A549 (cell line): Measurements from ENCODE around the gene PCID2. TPM values are rescaled to one million over a fixed set of nuclear protein-coding genes. Genes with fewer than 3 reads are reported as not detected.

Experiments
- ATAC-seq, 2 experiments: fragments of 200-7000 bp in 1 of 2; fragments of >200 bp in 1 of 2; cut with Nextera tagmentation in 1 of 2; cut with Tn5 transposase in 1 of 2; 3 replicates each; pipeline versions ENCODE4 v1.8.0 to v1.9.1; 2018 to 2020; ENCODE audit warnings: mild to moderate bottlenecking in 1 of 2, moderate library complexity in 1 of 2
- CTCF ChIA-PET: fragments of 300-600 bp; sonication (Branson Sonifier 250); formaldehyde crosslinking; extraction: SDS; loops from one replicate; lab custom pipeline; 2021; ENCODE audit warnings: antibody characterized with exemption, inconsistent platforms; lab: Yijun Ruan, JAX
- POLR2A ChIA-PET: fragments of 350-600 bp; formaldehyde crosslinking; extraction: SDS; loops from one replicate; lab custom pipeline; 2021; ENCODE audit warnings: antibody characterized with exemption, inconsistent platforms; lab: Yijun Ruan, JAX
- DNase-seq, 2 experiments: peaks; one replicate each; pipeline versions ENCODE4 v3.0.0 to v3.0.0-alpha.2; 2011 to 2016; ENCODE audit warnings: low read depth in 1 of 2, low spot score in 1 of 2
- FAIRE-seq: peaks from 2 replicates; lab custom pipeline; 2011; peaks lifted over from hg19 to GRCh38; lab: Jason Lieb, UNC
- H3K27ac ChIP-seq, 2 experiments: fragments of >200 bp; sonication (Bioruptor Twin); formaldehyde crosslinking; 3 replicates each; pipeline ENCODE4 v1.5.1; 2016 to 2017
- H3K4me1 ChIP-seq: fragments of >200 bp; sonication (Bioruptor Twin); formaldehyde crosslinking; 3 replicates; pipeline ENCODE4 v1.6.1; 2016
- H3K4me2 ChIP-seq: fragments of >200 bp; sonication (Bioruptor Twin); formaldehyde crosslinking; 3 replicates; pipeline ENCODE4 v1.6.1; 2016
- H3K4me3 ChIP-seq: fragments of >200 bp; sonication (Bioruptor Twin); formaldehyde crosslinking; 3 replicates; pipeline ENCODE4 v1.5.1; 2016
- H3K9me3 ChIP-seq: fragments of >200 bp; sonication (Bioruptor Twin); formaldehyde crosslinking; 3 replicates; pipeline ENCODE4 v1.6.1; 2016
- BHLHE40 ChIP-seq: IDR thresholded peaks from 2 replicates; pipeline ENCODE4 v1.6.1; 2012; ENCODE audit warnings: low read depth, low read length, inconsistent platforms
- CBX8 ChIP-seq: fragments of 200-600 bp; sonication (generic); IDR thresholded peaks from 2 replicates; pipeline ENCODE4 v1.6.1; 2016
- CHD2 ChIP-seq: fragments of 150-350 bp; IDR thresholded peaks from 2 replicates; pipeline ENCODE4 v1.6.1; 2014; ENCODE audit warnings: low read length; ENCODE audit not compliant: partially characterized antibody
- CHD4 ChIP-seq: fragments of 200-600 bp; sonication (generic); IDR thresholded peaks from 2 replicates; pipeline ENCODE4 v1.6.1; 2016; ENCODE audit warnings: antibody characterized with exemption, mild to moderate bottlenecking, borderline replicate concordance
- E2F6 ChIP-seq: IDR thresholded peaks from 2 replicates; pipeline ENCODE4 v1.6.1; 2012; ENCODE audit warnings: low read depth, borderline replicate concordance
- FOSL2 ChIP-seq, 2 experiments: fragments of 450-650 bp in 1 of 2; fragments of >200 bp in 1 of 2; sonication (Bioruptor Twin) in 1 of 2; formaldehyde crosslinking; IDR thresholded peaks; 2 replicates each; pipeline versions ENCODE4 v1.5.0 to v1.6.1; 2016 to 2020; ENCODE audit warnings: mild to moderate bottlenecking in 1 of 2, moderate library complexity in 1 of 2
- GATA3 ChIP-seq: IDR thresholded peaks from 2 replicates; pipeline ENCODE4 v1.6.1; 2012; ENCODE audit warnings: borderline replicate concordance
- HDAC2 ChIP-seq: fragments of 200-600 bp; sonication (generic); IDR thresholded peaks from 2 replicates; pipeline ENCODE4 v1.6.1; 2016
- HEYL ChIP-seq: fragments of 250-450 bp; sonication (Bioruptor Pico); IDR thresholded peaks from 2 replicates; pipeline ENCODE4 v1.8.0; 2021; ENCODE audit warnings: mild to moderate bottlenecking, moderate library complexity
- HOXB13 ChIP-seq: fragments of 250-450 bp; sonication (Bioruptor Pico); IDR thresholded peaks from 2 replicates; pipeline ENCODE4 v1.5.0; 2020; ENCODE audit warnings: low read depth, mild to moderate bottlenecking, moderate library complexity
- HOXB5 ChIP-seq: fragments of 250-450 bp; sonication (Bioruptor Pico); IDR thresholded peaks from 2 replicates; pipeline ENCODE4 v1.5.0; 2020; ENCODE audit warnings: mild to moderate bottlenecking, moderate library complexity
- NR3C1 ChIP-seq: fragments of >200 bp; sonication (Bioruptor Twin); formaldehyde crosslinking; IDR thresholded peaks from 3 replicates; pipeline ENCODE4 v1.6.1; 2017
- PHF8 ChIP-seq: fragments of 200-600 bp; sonication (generic); IDR thresholded peaks from 2 replicates; pipeline ENCODE4 v1.6.1; 2016; ENCODE audit warnings: low read depth, mild to moderate bottlenecking, antibody characterized with exemption, moderate library complexity, borderline replicate concordance
- TFCP2L1 ChIP-seq: fragments of 250-450 bp; sonication (Bioruptor Pico); IDR thresholded peaks from 2 replicates; pipeline ENCODE4 v1.5.0; 2021; ENCODE audit warnings: mild to moderate bottlenecking
- TP53 ChIP-seq: fragments of 250-450 bp; sonication (Bioruptor Pico); IDR thresholded peaks from 2 replicates; pipeline ENCODE4 v1.5.0; 2021; ENCODE audit warnings: mild to moderate bottlenecking, moderate library complexity
- ZNF302 ChIP-seq: fragments of 250-450 bp; sonication (Bioruptor Pico); IDR thresholded peaks from 2 replicates; pipeline ENCODE4 v1.9.0; 2021; ENCODE audit warnings: inconsistent platforms, mild to moderate bottlenecking, moderate library complexity
- ZSCAN20 ChIP-seq: fragments of 250-450 bp; sonication (Bioruptor Pico); IDR thresholded peaks from 2 replicates; pipeline ENCODE4 v1.8.0; 2022; ENCODE audit warnings: mild to moderate bottlenecking, moderate library complexity
- WGBS: methylation state at CpG from one replicate; pipeline ENCODE4 v1.1.6; 2017; ENCODE audit errors: missing lambda C conversion rate; 5-methylcytosine and 5-hydroxymethylcytosine counted together
- polyA plus RNA-seq, 4 experiments: library from polyadenylated mRNA; depleted of rRNA in 3 of 4; stranded (reverse); fragments of >200 nt; fragmentation: RNase III in 1 of 4; extraction: RNeasy Plus Mini Kit Qiagen cat#74134 plus additional on column Dnase treatment in 1 of 4; gene quantifications; 2 replicates in 3 of 4; 3 replicates in 1 of 4; pipeline ENCODE4 v1.2.3, GENCODE V29; 2011 to 2017
- TF ChIP-seq, protein P1 (sequence below): fragments of >200 bp; sonication (Bioruptor Twin); formaldehyde crosslinking; IDR thresholded peaks from 3 replicates; pipeline ENCODE4 v1.5.1; 2016
- TF ChIP-seq, protein P2 (sequence below): fragments of 150-350 bp; IDR thresholded peaks from 2 replicates; pipeline ENCODE4 v1.6.1; 2014; ENCODE audit warnings: low read depth, mild to moderate bottlenecking, low read length
- TF ChIP-seq, protein P3 (sequence below): fragments of >200 bp; sonication (Bioruptor Twin); formaldehyde crosslinking; IDR thresholded peaks from 2 replicates; pipeline ENCODE4 v1.6.1; 2016
- TF ChIP-seq, protein P4 (sequence below): fragments of 200-600 bp; sonication (generic); IDR thresholded peaks from 2 replicates; pipeline ENCODE4 v1.6.1; 2016; ENCODE audit warnings: antibody characterized with exemption, mild to moderate bottlenecking, moderate library complexity

PCID2 gene
- polyA plus RNA-seq, 2 of the 4 experiments (the other 2 are of a cell fraction): 37.7 to 68.7 TPM

- TF ChIP-seq E2F6: no peak
- no peak for TF ChIP-seq ZSCAN20
- TF ChIP-seq TFCP2L1 (CRISPR knock-in tag): no peak
- no peak for TF ChIP-seq CBX8
- TF ChIP-seq NR3C1: no peak
- no peak for TF ChIP-seq BHLHE40
- TF ChIP-seq HOXB13 (CRISPR knock-in tag): no peak
Observed at GRCh38 chr13:113149711-113150549, 58.5 kb downstream of the PCID2 start (continued).

- no peaks in the 10 kb centered on the region for H3K9me3 ChIP-seq
- TF ChIP-seq TP53 (CRISPR knock-in tag) (no peak), HEYL (CRISPR knock-in tag) (no peak), ZNF302 (CRISPR knock-in tag) (no peak), HDAC2 (no peak), FOSL2 (IDR thresholded peaks at IDR 0.05) (no peak), FOSL2 (CRISPR knock-in tag; IDR thresholded peaks at IDR 0.05) (no peak), CHD2 (no peak), CHD4 (no peak), ZSCAN20 (no peak), HOXB5 (CRISPR knock-in tag) (no peak), CBX8 (no peak), GATA3 (no peak), TFCP2L1 (CRISPR knock-in tag) (no peak), PHF8 (no peak)
- TF ChIP-seq, protein P1, sequence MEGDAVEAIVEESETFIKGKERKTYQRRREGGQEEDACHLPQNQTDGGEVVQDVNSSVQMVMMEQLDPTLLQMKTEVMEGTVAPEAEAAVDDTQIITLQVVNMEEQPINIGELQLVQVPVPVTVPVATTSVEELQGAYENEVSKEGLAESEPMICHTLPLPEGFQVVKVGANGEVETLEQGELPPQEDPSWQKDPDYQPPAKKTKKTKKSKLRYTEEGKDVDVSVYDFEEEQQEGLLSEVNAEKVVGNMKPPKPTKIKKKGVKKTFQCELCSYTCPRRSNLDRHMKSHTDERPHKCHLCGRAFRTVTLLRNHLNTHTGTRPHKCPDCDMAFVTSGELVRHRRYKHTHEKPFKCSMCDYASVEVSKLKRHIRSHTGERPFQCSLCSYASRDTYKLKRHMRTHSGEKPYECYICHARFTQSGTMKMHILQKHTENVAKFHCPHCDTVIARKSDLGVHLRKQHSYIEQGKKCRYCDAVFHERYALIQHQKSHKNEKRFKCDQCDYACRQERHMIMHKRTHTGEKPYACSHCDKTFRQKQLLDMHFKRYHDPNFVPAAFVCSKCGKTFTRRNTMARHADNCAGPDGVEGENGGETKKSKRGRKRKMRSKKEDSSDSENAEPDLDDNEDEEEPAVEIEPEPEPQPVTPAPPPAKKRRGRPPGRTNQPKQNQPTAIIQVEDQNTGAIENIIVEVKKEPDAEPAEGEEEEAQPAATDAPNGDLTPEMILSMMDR: no peak
- TF ChIP-seq, protein P2, sequence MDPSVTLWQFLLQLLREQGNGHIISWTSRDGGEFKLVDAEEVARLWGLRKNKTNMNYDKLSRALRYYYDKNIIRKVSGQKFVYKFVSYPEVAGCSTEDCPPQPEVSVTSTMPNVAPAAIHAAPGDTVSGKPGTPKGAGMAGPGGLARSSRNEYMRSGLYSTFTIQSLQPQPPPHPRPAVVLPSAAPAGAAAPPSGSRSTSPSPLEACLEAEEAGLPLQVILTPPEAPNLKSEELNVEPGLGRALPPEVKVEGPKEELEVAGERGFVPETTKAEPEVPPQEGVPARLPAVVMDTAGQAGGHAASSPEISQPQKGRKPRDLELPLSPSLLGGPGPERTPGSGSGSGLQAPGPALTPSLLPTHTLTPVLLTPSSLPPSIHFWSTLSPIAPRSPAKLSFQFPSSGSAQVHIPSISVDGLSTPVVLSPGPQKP: no peak
- TF ChIP-seq, protein P3, sequence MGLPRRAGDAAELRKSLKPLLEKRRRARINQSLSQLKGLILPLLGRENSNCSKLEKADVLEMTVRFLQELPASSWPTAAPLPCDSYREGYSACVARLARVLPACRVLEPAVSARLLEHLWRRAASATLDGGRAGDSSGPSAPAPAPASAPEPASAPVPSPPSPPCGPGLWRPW: no peak
- TF ChIP-seq, protein P4, sequence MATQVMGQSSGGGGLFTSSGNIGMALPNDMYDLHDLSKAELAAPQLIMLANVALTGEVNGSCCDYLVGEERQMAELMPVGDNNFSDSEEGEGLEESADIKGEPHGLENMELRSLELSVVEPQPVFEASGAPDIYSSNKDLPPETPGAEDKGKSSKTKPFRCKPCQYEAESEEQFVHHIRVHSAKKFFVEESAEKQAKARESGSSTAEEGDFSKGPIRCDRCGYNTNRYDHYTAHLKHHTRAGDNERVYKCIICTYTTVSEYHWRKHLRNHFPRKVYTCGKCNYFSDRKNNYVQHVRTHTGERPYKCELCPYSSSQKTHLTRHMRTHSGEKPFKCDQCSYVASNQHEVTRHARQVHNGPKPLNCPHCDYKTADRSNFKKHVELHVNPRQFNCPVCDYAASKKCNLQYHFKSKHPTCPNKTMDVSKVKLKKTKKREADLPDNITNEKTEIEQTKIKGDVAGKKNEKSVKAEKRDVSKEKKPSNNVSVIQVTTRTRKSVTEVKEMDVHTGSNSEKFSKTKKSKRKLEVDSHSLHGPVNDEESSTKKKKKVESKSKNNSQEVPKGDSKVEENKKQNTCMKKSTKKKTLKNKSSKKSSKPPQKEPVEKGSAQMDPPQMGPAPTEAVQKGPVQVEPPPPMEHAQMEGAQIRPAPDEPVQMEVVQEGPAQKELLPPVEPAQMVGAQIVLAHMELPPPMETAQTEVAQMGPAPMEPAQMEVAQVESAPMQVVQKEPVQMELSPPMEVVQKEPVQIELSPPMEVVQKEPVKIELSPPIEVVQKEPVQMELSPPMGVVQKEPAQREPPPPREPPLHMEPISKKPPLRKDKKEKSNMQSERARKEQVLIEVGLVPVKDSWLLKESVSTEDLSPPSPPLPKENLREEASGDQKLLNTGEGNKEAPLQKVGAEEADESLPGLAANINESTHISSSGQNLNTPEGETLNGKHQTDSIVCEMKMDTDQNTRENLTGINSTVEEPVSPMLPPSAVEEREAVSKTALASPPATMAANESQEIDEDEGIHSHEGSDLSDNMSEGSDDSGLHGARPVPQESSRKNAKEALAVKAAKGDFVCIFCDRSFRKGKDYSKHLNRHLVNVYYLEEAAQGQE: no peak
- TF ChIP-seq, all 56 proteins: peak for 0
- POLR2A ChIA-PET: no interaction called here
Observed at GRCh38 chr13:113148940-113149503, 59.4 kb downstream of the PCID2 start.

More at GRCh38 chr13:113148940-113149503, 59.4 kb downstream of the PCID2 start:
- H3K4me3 ChIP-seq: no peak overlapping the region
- ATAC-seq (no peak), FAIRE-seq (no peak), DNase-seq (no peak)
- H3K4me1 ChIP-seq: peaks cover 4% of the 10 kb centered on the region; the same call in 2 of the 3 replicates
- H3K4me2 ChIP-seq: no peak overlapping the region
- H3K27ac ChIP-seq: no peak overlapping the region
- 93% methylated on average over 20 of the region's 38 CpGs for WGBS
- CTCF ChIA-PET: no interaction called here
